SJCRH30 (cell line): ENCODE data around the gene HAUS8. TPM values are rescaled to one million over a fixed set of nuclear protein-coding genes. Genes with fewer than 3 reads are reported as not detected.

Experiments used
- DNase-seq, 2 experiments: peaks; one replicate each; pipeline ENCODE4 v3.0.0-alpha.2; 2015 to 2020
- H3K27ac ChIP-seq: fragments of 250-450 bp; sonication (Bioruptor Pico); 2 replicates; pipeline ENCODE4 v1.5.1; 2020; ENCODE audit warnings: mild to moderate bottlenecking, moderate library complexity
- H3K27me3 ChIP-seq: fragments of 250-450 bp; sonication (Bioruptor Pico); 2 replicates; pipeline ENCODE4 v1.5.1; 2020; ENCODE audit warnings: mild to moderate bottlenecking, moderate library complexity
- H3K36me3 ChIP-seq: fragments of 250-450 bp; sonication (Bioruptor Pico); 2 replicates; pipeline ENCODE4 v1.5.1; 2020; ENCODE audit warnings: mild to moderate bottlenecking, moderate library complexity
- H3K4me1 ChIP-seq: fragments of 250-450 bp; sonication (Bioruptor Pico); 2 replicates; pipeline ENCODE4 v1.5.1; 2020; ENCODE audit warnings: mild to moderate bottlenecking, moderate library complexity
- H3K4me3 ChIP-seq: fragments of 250-450 bp; sonication (Bioruptor Pico); 2 replicates; pipeline ENCODE4 v1.5.1; 2020; ENCODE audit warnings: mild to moderate bottlenecking, moderate library complexity
- H3K9me3 ChIP-seq: fragments of 250-450 bp; sonication (Bioruptor Pico); replicated peaks from 2 replicates; pipeline ENCODE4 v1.5.1; 2020; ENCODE audit warnings: mild to moderate bottlenecking, moderate library complexity
- total RNA-seq: library from RNA; depleted of rRNA; stranded (reverse); fragments of >200 nt; shearing (Covaris generic); gene quantifications from 2 replicates; pipeline ENCODE4 v1.2.3, GENCODE V29; 2014

HAUS8 gene
- total RNA-seq, 1 experiment from 2014 or later, result 23.9 TPM

DNA sequence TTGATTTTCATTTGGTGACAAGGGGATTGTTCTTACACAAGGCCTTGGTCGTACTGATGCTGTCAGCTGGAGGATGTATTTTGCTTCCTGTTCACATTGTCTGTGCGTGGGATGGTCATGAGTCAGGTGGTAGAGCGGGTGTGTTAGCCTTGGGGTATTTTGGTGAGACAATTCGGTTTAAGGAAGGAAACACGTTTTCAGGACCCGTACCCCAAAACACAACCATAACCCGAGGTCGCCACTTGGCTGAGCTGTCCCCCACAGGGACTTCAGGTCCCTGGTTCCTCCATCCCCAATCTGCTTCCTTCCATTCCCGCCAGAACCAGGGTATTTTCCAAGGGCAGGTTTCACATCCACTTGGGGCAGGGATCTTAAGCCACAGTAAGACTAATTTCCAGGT is 15.3 kb upstream of the HAUS8 start:
- Histone ChIP-seq H3K4me1 (peaks cover 6% of the 10 kb centered on the region), H3K27me3 (no peaks in the 10 kb centered on the region), H3K9me3 (no peaks in the 10 kb centered on the region), H3K36me3 (no peaks in the 10 kb centered on the region; the same call in 1 of the 2 replicates), H3K27ac (no peak overlapping the region), H3K4me3 (no peak overlapping the region)
- DNase-seq, result no peak

DNA sequence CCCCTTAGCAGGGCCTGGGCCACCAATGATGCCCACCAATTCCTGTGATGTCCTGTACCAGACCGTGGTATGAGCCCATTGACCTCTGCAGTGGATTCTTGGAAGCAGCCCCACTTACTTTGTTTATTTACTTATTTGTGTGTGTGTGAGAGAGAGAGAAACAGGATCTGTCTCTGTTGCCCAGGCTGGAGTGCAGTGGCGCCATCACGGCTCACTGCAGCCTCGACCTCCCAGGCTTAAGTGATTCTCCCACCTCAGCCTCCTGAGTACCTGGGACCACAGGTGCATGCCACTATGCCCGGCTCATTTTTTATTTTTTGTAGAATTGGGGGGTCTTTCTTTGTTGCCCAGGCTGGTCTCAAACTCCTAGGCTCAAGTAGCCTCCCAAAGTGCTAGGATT is 13.3 kb upstream of the HAUS8 start:
- H3K27me3 ChIP-seq, result no peaks in the 10 kb centered on the region
- H3K9me3 ChIP-seq, result no peaks in the 10 kb centered on the region
- H3K27ac ChIP-seq, result no peak overlapping the region; the same call in 1 of the 2 replicates
- no peaks in the 10 kb centered on the region; the same call in 1 of the 2 replicates for H3K36me3 ChIP-seq
- no peak for DNase-seq
- peaks cover 6% of the 10 kb centered on the region for H3K4me1 ChIP-seq
- no peak overlapping the region for H3K4me3 ChIP-seq

DNA sequence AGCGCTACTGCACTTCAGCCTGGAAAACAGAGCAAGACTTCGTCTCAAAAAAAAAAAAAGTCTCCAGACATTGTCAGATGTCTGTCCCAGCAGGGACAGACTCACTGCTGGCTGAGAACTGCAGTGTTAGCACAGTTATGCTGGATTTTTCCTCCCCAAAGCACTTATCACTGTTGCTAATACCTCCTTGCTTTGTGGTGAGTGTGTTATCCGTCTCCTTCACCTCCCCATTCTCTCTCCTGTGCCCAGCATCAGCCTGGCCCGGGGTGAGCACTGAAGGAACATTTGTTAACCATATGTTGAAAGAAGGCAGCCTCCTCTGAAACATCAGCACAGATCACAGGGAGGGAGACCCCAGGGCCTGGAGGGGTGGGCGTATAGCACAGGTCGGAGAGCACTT is 11.6 kb upstream of the HAUS8 start:
- Histone ChIP-seq H3K4me3 (no peak overlapping the region), H3K36me3 (no peaks in the 10 kb centered on the region; the same call in 1 of the 2 replicates), H3K27ac (no peak overlapping the region), H3K27me3 (no peaks in the 10 kb centered on the region), H3K9me3 (no peaks in the 10 kb centered on the region), H3K4me1 (peaks cover 6% of the 10 kb centered on the region)
- no peak for DNase-seq

DNA sequence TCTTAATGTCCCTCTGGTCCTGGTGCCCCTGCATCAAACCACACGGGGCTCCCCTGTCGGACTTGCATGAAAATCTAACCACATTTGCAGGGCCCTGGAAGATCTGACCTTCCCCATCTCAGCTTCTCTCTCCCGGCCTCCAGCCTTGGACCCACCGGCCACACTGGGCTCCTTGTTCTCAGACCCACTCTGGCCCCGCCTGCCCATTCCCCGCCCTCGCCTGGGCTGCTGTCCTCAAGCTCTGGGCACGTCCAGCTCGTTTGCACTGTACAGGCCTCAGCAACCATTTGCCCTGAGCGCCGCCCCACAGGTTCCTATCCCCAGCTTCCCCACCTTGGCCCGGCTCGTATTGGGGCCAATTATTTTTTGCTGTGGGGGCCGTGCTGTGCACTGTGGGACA is 10.9 kb upstream of the HAUS8 start:
- H3K27me3 ChIP-seq, result no peaks in the 10 kb centered on the region
- H3K4me3 ChIP-seq, result no peak overlapping the region
- DNase-seq, result no peak
- no peak overlapping the region for H3K27ac ChIP-seq
- H3K4me1 ChIP-seq, result peaks cover 6% of the 10 kb centered on the region
- H3K9me3 ChIP-seq, result no peaks in the 10 kb centered on the region
- H3K36me3 ChIP-seq, result peaks cover 3% of the 10 kb centered on the region

DNA sequence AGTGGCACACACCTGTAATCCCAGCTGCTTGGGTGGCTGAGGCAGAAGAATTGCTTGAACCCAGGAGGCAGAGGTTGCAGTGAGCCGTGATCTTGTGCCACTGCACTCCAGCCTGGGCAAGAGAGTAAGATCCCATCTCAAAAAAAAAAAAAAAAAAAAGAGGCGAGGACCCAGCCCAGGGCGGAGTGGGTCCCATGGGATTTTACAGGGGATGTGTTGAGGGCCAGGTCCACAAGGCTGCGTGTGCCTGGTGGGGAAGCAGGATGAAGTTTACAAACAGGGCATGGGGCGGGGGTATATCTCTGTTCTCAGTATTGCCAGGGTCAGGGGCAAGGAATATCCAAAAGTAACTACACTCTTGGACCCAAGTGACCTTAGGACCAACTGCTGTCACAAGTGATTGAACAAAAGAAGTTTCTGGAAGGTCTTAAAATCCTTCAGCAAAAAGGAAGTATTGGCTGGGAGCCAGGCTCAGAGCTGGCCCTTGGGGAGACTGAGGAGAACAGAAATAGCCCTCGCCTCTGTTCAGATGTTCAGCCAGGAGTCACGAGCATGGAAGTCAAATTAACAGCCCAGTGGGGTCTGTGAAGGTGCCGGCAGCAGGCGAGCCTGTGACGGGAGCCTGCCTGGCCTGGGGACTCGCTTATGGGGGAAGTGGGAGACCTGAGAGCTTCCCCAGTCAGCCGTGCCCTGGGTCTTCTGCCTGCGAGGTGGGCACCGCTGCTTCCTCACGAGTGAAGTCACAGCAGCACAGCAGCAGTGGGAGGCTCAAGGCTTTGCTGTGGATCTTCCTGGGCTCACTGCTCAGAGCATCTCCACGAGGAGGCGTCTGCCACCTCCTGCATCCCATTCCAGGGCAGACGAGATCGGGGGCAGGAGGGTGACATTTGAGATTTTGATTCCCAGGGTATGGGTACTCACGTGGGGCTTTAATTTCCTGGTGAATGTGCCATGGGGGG is 6.7 kb upstream of the HAUS8 start:
- no peak for DNase-seq
- Histone ChIP-seq H3K4me1 (no peaks in the 10 kb centered on the region), H3K27ac (no peak overlapping the region), H3K4me3 (no peak overlapping the region), H3K27me3 (no peaks in the 10 kb centered on the region), H3K9me3 (no peaks in the 10 kb centered on the region), H3K36me3 (peaks cover 4% of the 10 kb centered on the region)

DNA sequence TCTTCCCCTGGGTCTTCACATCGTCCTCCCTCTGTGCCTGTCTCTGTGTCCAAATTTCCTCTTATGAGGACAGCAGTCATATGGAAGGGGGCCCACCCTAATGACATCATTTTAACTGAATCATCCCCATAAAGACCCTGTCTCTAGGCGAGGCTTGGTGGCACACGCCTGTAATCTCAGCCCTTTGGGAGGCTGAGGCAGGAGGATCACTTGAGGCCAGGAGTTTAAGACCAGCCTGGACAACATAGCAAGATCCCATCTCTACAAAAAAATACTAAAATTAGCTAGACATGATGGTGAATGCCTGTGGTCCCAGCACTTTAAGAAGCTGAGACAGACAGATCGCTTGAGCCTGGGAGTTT is 5.2 kb upstream of the HAUS8 start:
- Histone ChIP-seq H3K36me3 (peaks cover 4% of the 10 kb centered on the region; the same call in 1 of the 2 replicates), H3K9me3 (no peaks in the 10 kb centered on the region), H3K27ac (no peak overlapping the region), H3K4me3 (peak overlapping the region; percentile 30; the same call in 1 of the 2 replicates), H3K4me1 (no peaks in the 10 kb centered on the region), H3K27me3 (no peaks in the 10 kb centered on the region)
- no peak for DNase-seq

DNA sequence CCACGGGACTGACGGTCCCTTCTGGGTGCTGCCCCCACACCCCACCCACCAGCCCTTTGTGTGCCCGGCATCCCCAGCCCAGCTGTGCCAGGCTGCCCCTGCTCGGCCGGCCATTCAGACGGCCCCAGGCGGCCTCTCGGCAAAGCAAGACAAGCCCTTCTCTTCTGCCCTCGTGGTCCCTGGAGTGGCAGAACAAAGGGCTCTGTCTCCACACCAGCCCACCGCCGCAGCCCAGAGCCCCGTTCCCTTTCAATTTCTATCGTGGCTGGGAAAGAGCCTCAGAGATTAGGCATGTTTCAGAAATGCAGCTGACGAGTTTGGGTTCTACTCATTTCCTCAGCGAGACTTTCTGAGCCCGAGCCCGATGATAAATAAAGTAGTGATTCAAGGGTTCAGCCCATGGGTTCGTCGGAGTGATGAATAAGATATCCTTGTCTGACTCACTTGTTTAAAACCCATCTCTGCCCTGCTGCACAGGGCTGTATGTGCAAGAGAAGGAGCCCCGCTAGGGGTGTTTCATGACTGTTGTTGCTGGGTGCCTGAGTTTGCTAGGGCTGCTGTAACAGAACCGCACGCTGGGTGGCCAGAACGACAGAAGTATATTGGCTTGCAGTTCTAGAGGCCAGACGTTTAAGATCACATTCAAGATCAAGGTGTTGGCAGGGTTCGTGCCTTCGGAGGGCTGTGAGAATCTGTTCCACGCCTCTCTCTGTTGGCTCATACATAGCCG is 4.6 kb upstream of the HAUS8 start:
- H3K27ac ChIP-seq, result peak overlapping the region; percentile 48

DNA sequence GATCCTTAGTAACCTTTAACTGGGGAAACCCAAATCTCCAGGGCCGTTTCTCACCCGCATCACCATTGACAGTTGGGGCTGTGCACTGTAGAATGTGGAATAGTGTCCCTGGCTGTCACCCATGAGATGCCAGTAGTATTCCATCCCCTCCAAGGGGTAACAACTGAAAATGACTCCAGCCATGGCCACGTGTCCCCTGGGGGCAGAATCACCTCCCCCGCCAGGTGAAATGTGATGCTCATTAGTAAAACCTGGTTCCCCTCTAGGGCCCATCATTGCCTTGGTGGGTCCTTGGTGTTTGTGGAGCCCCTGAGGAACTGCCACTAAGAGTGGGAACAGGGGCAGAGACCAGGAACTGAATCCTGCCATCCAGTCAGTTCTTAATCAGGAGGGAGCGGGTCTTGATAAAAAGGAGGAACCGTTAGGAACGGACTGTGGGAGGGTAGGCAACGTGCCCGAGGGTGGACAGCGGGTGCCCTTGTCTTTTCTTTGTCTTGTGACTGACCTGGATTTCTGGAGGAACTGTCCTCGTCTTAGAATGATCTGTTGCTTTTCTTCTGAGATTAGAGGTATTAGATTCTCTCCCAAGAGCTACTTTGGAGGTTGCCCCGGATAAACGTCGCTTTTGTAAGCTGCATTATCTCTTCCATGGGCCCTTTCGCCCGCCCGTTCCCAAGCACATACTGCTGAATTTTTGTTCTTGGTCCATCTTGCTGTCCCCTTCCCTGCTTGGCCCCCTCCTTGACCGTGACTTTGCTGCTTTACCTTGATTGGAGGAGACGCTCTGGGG is 3.9 kb upstream of the HAUS8 start:
- no peaks in the 10 kb centered on the region for H3K9me3 ChIP-seq
- peak overlapping the region; percentile 30 for H3K4me3 ChIP-seq
- H3K27ac ChIP-seq, result peak overlapping the region; percentile 48
- no peaks in the 10 kb centered on the region for H3K27me3 ChIP-seq
- no peaks in the 10 kb centered on the region; the same call in 1 of the 2 replicates for H3K4me1 ChIP-seq
- no peak for DNase-seq
- peaks cover 4% of the 10 kb centered on the region; the same call in 1 of the 2 replicates for H3K36me3 ChIP-seq

More for the DNA sequence above, 4.6 kb upstream of the HAUS8 start:
- H3K4me1 ChIP-seq, result no peaks in the 10 kb centered on the region
- H3K36me3 ChIP-seq, result peaks cover 4% of the 10 kb centered on the region; the same call in 1 of the 2 replicates
- no peaks in the 10 kb centered on the region for H3K27me3 ChIP-seq
- peak; percentile 45 to 55 for DNase-seq
- no peaks in the 10 kb centered on the region for H3K9me3 ChIP-seq
- peak overlapping the region; percentile 30 for H3K4me3 ChIP-seq

DNA sequence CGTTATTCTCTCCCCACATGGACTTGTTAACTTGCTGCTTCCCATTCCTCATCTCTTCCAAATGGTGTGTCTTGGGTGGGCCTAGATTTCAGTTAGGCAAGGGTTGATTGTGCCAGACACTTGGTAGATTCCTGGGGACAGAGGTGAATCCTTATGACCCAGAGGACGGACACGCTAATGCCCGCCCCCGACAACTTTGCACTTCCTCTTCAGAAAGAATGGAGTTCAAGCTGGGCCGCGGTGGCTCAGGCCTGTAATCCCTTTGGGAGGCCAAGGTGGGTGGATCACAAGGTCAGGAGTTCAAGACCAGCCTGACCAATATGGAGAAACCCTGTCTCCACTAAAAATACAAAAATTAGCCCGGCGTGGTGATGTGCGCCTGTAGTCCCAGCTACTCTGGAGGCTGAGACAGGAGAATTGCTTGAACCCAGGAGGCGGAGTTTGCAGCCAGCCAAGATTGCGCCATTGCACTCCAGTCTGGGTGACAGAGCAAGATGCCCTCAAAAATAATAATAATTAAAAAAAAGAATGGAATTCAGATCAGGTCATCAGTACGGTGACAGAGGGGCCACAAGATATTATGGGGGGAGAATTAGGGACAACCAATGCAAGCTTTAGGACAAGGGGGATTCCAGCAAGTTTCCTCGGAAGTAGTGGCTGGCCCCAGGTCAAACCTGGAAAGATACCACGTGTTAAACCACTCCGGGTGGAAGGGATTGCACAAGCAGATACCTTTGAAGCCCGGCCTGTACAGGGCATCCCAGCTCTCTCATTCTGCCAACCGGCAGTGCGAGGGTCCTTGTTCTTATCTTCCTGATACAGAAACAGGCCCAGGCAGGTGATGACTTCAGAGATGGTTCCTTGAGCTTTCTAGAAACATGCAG is 3.0 kb upstream of the HAUS8 start:
- no peaks in the 10 kb centered on the region for H3K9me3 ChIP-seq
- H3K4me3 ChIP-seq, result no peak overlapping the region

DNA sequence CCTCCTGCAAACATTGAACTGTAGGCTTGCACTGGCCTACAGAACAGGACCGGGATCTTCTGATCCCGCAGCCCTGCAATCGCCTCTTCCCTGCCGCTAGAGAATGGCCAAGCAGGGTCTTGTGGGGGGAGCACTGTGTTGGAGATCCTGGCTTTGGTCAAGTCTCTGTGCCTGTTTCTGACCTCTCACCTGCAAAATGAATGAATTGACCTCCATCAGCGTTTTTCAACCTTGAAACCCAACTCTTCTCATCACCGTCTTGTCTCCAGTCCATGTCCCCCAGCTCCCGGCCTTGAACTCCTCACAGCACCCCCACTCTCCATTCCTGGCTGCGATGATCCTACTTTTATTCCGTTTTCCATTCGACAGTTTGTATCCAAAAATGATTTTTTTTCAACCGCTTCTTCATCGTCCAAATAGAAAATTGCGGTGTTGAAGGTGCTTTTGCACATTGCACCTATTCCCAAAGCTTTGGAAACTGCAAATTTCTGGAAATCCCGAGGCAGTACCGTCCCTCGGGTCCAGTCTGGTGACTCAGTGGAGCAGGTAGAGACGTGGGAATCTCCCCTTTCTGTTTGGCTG is 2.3 kb upstream of the HAUS8 start:
- Histone ChIP-seq H3K4me1 (no peaks in the 10 kb centered on the region; the same call in 1 of the 2 replicates), H3K27me3 (no peaks in the 10 kb centered on the region), H3K27ac (no peak overlapping the region), H3K9me3 (no peaks in the 10 kb centered on the region), H3K4me3 (no peak overlapping the region), H3K36me3 (peaks cover 14% of the 10 kb centered on the region)
- DNase-seq, result no peak

More for the DNA sequence above, 3.0 kb upstream of the HAUS8 start:
- no peaks in the 10 kb centered on the region for H3K27me3 ChIP-seq
- no peaks in the 10 kb centered on the region; the same call in 1 of the 2 replicates for H3K4me1 ChIP-seq
- DNase-seq, result no peak
- peaks cover 9% of the 10 kb centered on the region for H3K36me3 ChIP-seq
- H3K27ac ChIP-seq, result no peak overlapping the region

DNA sequence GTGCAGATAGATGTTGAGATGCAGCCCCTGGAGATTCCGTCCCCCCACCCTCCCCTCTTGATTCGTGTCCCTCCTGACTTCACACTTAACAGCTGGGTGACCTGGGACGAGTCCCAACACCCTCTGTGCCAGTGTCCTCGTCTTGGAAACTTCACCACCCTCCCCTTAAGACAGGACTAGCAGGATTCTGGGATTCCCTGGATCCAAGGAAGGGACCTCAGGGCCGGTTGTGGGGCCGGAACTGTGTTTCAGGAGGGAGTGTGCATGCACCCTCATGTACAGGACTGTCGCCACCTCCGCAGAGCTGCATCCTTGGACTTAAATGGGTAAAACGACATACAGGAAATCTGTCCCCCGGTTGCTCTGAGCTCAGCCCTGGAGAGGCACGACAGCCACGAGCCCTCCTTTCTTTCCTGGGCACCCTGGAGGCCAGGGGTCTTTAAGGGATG is 1.3 kb upstream of the HAUS8 start:
- peak; percentile 38 for DNase-seq
- Histone ChIP-seq H3K9me3 (no peaks in the 10 kb centered on the region), H3K27ac (peak overlapping the region; percentile 64), H3K27me3 (no peaks in the 10 kb centered on the region), H3K4me3 (peak overlapping the region; percentile 87), H3K4me1 (no peaks in the 10 kb centered on the region; the same call in 1 of the 2 replicates), H3K36me3 (peaks cover 18% of the 10 kb centered on the region)

DNA sequence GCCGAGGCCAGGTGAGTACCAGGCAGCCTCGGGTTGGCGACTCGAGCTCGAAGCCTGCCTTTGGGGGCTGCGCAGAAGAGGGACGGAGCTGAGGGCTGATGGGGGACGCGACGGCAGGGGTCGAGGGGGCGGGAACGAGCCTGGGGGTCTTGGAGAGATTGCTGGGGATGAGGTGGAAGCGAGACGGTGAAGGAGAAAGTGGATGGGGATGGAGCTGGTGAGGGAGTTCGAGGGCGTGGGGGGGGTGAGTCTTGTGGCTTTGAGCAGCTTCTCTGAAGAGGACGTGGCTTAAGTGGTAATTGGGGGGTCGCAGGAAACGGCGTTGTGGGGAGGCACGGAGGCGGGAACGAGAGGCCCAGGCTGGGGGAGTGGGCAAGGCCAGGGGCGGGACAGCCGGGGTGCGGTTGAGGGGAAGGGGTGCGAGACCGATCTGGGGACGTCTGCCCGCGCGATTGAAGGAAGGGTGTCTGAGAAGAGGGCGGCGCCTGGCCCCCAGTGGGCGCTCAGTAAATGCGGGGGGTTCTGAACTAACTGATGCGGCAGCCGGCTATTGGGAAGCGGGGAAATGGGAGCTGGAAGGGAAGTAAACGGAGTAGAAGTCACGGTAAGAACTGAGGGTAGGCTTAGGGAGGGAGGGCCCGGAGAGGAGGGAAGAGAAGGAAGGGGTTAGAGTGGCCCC is 751 bp upstream of the HAUS8 start:
- Histone ChIP-seq H3K4me3 (peak overlapping the region; percentile 87), H3K36me3 (peaks cover 17% of the 10 kb centered on the region), H3K27me3 (no peaks in the 10 kb centered on the region), H3K27ac (peak overlapping the region; percentile 64), H3K9me3 (no peaks in the 10 kb centered on the region), H3K4me1 (no peaks in the 10 kb centered on the region; the same call in 1 of the 2 replicates)
- peak; percentile 62 to 66 for DNase-seq

DNA sequence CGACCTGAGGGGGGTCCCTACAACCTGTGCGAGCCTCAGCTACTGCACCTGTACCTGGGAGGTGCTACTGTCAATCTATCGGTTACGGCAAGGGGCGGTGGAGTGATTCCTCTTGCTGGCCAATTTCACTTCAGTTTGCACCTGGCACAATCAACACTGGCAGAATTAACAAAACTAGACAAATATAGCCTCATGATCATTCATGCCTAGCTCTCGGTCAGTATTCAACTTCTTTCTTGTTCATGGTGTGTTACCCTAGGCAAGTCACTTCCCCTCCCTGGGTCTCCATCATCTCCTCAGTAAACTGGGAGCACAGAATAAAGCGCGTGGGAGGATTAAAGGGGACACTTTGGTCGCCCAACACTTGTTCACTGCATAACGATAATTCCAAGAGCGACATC is 618 bp downstream of the HAUS8 start:
- Histone ChIP-seq H3K27ac (peak overlapping the region; percentile 96), H3K36me3 (peaks cover 19% of the 10 kb centered on the region), H3K27me3 (no peaks in the 10 kb centered on the region), H3K9me3 (no peaks in the 10 kb centered on the region), H3K4me3 (peak overlapping the region; percentile 87), H3K4me1 (no peaks in the 10 kb centered on the region; the same call in 1 of the 2 replicates)
- no peak for DNase-seq
